Heart left ventricle (tissue), 13 donors: ENCODE data around the gene CAMK2B.

Experiments used
- POLR2A ChIP-seq, 2 donors: fragments of 450-650 bp; IDR thresholded peaks; one replicate each; pipeline ENCODE4 v1.6.1; 2017; ENCODE audit warnings: antibody characterized with exemption in 2 of 2, mild to moderate bottlenecking in 2 of 2, moderate library complexity in 2 of 2
- TF ChIP-seq, protein P1 (sequence below), 12 donors: fragments of 200-600 bp; sonication (generic) in 4 of 12; IDR thresholded peaks; one replicate each; pipeline versions ENCODE4 v1.5.0 to v1.8.0; 2018 to 2022; ENCODE audit warnings: antibody characterized with exemption in 12 of 12, mild to moderate bottlenecking in 5 of 12
- donor health status: ischemic (EF 13 %, LVEDD 7.1; RV severe dilation, severe dysfunction).
- donor health status: DM: no; HTN: yes; CAD: no.
- donor health status: DM: no; HTN: no; CAD: no.
- donor health status: ischemic (EF 25% LVEDD 6.9; RV normal size, moderate dysfunction).
- donor health status: ischemic (EF 25% LVEDD 5.7; RV mildly dilated, moderate dysfunction).
- donor health status: ischemic (EF 35%, LVEDD 5.7; RV mildly dilated, moderate dysfunction).
- donor health status: nonischemic (EF 11% LVEDD 7.7; RV severe dilation, severe dysfunction).
- donor health status: DM: yes; HTN: yes; CAD: no.
- donor health status: PGD.
- donor health status: ischemic (EF 29% LVEDD 5.4; RV normal size, mild dysfunction).
- donor health status: nonischemic (EF 23%, LVEDD 6.1; RV moderate dilation, normal function).

DNA sequence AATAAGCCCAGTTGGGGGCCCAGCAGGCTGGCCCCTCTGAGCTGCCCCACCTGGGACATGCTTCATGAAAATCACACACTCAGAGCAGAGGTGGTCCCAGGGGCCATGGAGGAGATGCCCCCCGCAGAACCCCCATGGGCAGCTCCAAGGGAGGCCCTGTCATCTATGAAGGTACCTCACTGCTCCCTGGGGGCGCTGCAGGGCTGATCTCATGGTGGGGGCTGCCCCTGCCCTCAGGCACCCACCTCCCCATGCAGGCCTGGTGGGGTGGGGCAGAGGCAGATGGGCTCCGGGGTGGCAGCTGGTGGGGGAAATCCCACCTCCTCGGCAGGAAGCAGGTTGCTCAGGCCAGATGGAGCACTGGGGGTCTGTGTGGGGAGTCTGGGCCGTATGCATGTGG lies 64.2 kb downstream of the CAMK2B start:
- TF ChIP-seq, protein P1, sequence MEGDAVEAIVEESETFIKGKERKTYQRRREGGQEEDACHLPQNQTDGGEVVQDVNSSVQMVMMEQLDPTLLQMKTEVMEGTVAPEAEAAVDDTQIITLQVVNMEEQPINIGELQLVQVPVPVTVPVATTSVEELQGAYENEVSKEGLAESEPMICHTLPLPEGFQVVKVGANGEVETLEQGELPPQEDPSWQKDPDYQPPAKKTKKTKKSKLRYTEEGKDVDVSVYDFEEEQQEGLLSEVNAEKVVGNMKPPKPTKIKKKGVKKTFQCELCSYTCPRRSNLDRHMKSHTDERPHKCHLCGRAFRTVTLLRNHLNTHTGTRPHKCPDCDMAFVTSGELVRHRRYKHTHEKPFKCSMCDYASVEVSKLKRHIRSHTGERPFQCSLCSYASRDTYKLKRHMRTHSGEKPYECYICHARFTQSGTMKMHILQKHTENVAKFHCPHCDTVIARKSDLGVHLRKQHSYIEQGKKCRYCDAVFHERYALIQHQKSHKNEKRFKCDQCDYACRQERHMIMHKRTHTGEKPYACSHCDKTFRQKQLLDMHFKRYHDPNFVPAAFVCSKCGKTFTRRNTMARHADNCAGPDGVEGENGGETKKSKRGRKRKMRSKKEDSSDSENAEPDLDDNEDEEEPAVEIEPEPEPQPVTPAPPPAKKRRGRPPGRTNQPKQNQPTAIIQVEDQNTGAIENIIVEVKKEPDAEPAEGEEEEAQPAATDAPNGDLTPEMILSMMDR (IDR thresholded peaks at IDR 0.05): no peak
- no peak for TF ChIP-seq POLR2A (IDR thresholded peaks at IDR 0.05)
